C4-2B (cell line): ENCODE data around the gene BHLHA15.

ENCODE experiments used
- CTCF ChIP-seq: fragments of 450-650 bp; conservative IDR thresholded peaks from 2 replicates; pipeline ENCODE4 v1.5.1; 2017; ENCODE audit warnings: mild to moderate bottlenecking
- ZFX ChIP-seq: fragments of 450-650 bp; IDR thresholded peaks from 2 replicates; pipeline ENCODE4 v1.6.1; 2017

- no peak for TF ChIP-seq CTCF
- TF ChIP-seq ZFX, result no peak
Observed at GRCh38 chr7:98178762-98179490, 32.3 kb upstream of the BHLHA15 start.
